ENCODE measurements around the gene ZBED6.
"Not testable (repeated sequence)": the region's sequence is repeated elsewhere in the genome, so short reads cannot be mapped to it uniquely, and the experiment has no call there.

The ZBED6 gene

GRCh38 chr1:203754455-203754864 is 41.0 kb upstream of the ZBED6 start:
- H3K27ac ChIP-seq (replicated peaks) = no peak overlapping the region
- no peak for DNase-seq (ENCODE audit: low read depth in 1 of 2, low spot score in 1 of 2)
- no peaks in the 10 kb centered on the region for H3K27me3 ChIP-seq (ENCODE audit: insufficient read depth, poor library complexity, severe bottlenecking)
- H3K4me3 ChIP-seq (replicated peaks; ENCODE audit: insufficient read depth, low read length) = no peak overlapping the region
- TF ChIP-seq REST (IDR thresholded peaks at IDR 0.05; ENCODE audit: insufficient replicate concordance, low read depth) (no peak), CTCF (IDR thresholded peaks at IDR 0.05; ENCODE audit: insufficient read depth, low read length) (no peak), SPI1 (IDR thresholded peaks at IDR 0.05; ENCODE audit: borderline replicate concordance, low read depth) (no peak), POLR2AphosphoS5 (IDR thresholded peaks at IDR 0.05; ENCODE audit: low read depth) (no peak), GABPA (IDR thresholded peaks at IDR 0.05; ENCODE audit: low read depth) (no peak)

- DNase-seq (ENCODE audit: low read depth in 1 of 2, low spot score in 1 of 2) = no peak
- Histone ChIP-seq H3K27me3 (ENCODE audit: insufficient read depth, poor library complexity, severe bottlenecking) (no peaks in the 10 kb centered on the region), H3K4me3 (replicated peaks; ENCODE audit: insufficient read depth, low read length) (no peak overlapping the region), H3K27ac (replicated peaks) (no peak overlapping the region)
- TF ChIP-seq GABPA (IDR thresholded peaks at IDR 0.05; ENCODE audit: low read depth) (no peak), CTCF (IDR thresholded peaks at IDR 0.05; ENCODE audit: insufficient read depth, low read length) (no peak), REST (IDR thresholded peaks at IDR 0.05; ENCODE audit: insufficient replicate concordance, low read depth) (no peak)
These were observed 39.4 kb upstream of the ZBED6 start for GRCh38 chr1:203756036-203756435.

- not testable (repeated sequence) for DNase-seq (ENCODE audit: low read depth in 1 of 2, low spot score in 1 of 2); H3K27ac ChIP-seq (replicated peaks); H3K4me3 ChIP-seq (replicated peaks; ENCODE audit: insufficient read depth, low read length); H3K27me3 ChIP-seq (ENCODE audit: insufficient read depth, poor library complexity, severe bottlenecking)
These were observed 36.7 kb upstream of the ZBED6 start for GRCh38 chr1:203758749-203759148.

- no peak for DNase-seq (ENCODE audit: low read depth in 1 of 2, low spot score in 1 of 2)
- H3K27ac ChIP-seq (replicated peaks) = no peak overlapping the region
- H3K27me3 ChIP-seq (ENCODE audit: insufficient read depth, poor library complexity, severe bottlenecking) = no peaks in the 10 kb centered on the region
- H3K4me3 ChIP-seq (replicated peaks; ENCODE audit: insufficient read depth, low read length) = no peak overlapping the region
- TF ChIP-seq CTCF (IDR thresholded peaks at IDR 0.05; ENCODE audit: insufficient read depth, low read length) = no peak
- no peak for TF ChIP-seq REST (IDR thresholded peaks at IDR 0.05; ENCODE audit: insufficient replicate concordance, low read depth)
- no peak for TF ChIP-seq GABPA (IDR thresholded peaks at IDR 0.05; ENCODE audit: low read depth)
- TF ChIP-seq POLR2AphosphoS5 (IDR thresholded peaks at IDR 0.05; ENCODE audit: low read depth) = no peak
- TF ChIP-seq SPI1 (IDR thresholded peaks at IDR 0.05; ENCODE audit: borderline replicate concordance, low read depth) = no peak
These were observed 34.9 kb upstream of the ZBED6 start for GRCh38 chr1:203760506-203760905.

- H3K27ac ChIP-seq (replicated peaks); DNase-seq (ENCODE audit: low read depth in 1 of 2, low spot score in 1 of 2); H3K4me3 ChIP-seq (replicated peaks; ENCODE audit: insufficient read depth, low read length); H3K27me3 ChIP-seq (ENCODE audit: insufficient read depth, poor library complexity, severe bottlenecking): not testable (repeated sequence)
These were observed 33.5 kb upstream of the ZBED6 start for GRCh38 chr1:203761958-203762357.

Measured in HL-60 (cell line).